DMS 273 treated with DMSO at 0.1 percent for 48 hours (cell line): ENCODE results near the gene ARGFX.
"Not testable (repeated sequence)": the region's sequence is repeated elsewhere in the genome, so short reads cannot be mapped to it uniquely, and the experiment has no call there.

Experiments
- DNase-seq: peaks from one replicate; lab custom pipeline; 2025; lab: John Stamatoyannopoulos, UW

Gene ARGFX

GRCh38 chr3:121567649-121568048 is at the start of gene ARGFX:
ARGFX (plus strand) TSS chr3:121567949; CDS start chr3:121570714, 2,765 bp downstream.
- DNase-seq: no peak

DNA sequence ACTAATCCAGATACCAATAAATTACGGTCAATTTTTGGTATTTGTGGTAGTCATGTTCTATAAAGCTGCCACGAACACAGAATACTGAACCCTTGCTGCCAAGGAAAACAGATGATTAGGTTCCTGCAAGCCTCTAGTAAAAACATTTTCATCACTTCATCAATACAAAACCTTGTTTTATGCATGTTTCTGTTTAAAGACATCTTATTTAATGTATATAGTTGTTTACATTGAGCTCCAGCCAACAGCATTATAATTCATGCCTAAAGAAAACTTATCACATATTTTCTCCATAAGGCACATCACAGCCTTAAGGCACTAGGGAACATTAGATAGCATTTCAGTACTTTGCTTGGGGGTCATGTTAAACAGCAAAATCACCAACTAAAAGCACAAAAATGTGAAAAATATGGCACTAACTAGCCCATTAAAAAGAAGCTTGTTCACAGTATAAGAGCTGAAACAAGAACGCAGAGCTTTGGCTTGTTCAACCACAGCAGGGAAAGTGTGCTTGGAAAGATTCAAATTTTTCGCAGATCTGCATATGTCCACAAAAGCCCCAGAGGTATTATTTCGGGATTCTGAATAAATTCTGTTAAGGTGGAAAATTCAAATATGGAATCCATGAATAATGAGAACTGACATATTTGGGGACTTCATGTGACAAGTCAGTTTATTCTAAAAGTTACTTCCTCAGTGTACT is 49.6 kb upstream of the ARGFX start:
- no peak for DNase-seq

DNA sequence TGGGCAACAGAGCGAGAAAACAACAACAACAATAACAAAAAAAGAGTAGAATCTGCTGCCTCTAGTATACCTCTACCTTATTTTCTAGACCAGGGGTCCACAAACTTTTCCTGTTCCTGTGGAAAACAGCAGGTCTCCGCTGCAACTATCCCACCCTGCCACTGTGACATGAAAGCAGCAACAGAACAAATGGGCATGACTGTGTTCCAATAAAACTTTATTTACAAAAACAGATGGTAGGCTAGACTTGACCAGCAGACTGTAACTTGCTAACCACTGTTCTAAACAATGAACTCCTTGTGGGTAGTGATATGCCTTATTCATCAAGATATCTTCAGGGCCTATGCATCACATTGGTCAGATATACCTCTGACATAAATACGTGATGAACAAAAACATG is 47.2 kb upstream of the ARGFX start:
- no peak for DNase-seq

DNA sequence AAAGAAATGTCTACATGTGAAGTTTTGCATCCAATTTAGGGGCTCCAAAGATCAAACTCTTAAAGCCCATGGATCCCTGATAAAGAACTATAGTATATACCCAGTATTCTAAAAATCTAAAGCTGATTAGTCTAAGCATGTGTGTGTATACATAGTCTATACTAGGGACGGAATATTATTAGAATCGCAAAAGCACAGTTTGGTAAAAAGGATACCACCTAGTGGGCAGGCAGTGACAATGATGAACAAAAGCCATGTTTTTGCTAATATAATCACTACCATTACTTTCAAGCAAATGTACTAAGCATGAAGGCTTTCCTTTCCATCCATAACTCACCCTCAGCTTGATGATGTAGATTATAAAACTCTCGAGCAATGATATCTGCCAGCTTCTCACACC is 38.4 kb upstream of the ARGFX start:
- DNase-seq: no peak

DNA sequence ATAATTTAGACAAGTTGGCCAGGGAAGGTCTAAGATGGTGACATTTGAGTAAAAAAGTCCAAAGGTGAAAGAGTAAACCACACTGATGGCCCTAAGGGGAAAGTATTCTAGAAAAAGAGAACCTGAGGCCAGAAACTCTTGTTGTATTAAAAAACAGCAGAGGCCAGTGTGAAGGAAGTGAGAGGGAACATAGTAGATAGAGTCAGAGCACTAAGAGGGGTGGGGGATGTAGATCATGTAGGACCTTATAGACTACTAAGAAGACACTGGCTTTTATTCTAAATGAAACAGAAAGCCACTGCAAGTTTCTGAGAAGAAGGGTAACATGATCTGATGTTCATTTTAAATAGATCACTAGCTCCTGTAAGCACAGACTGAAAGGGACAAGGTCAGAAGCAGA is 36.5 kb upstream of the ARGFX start:
- DNase-seq: no peak

DNA sequence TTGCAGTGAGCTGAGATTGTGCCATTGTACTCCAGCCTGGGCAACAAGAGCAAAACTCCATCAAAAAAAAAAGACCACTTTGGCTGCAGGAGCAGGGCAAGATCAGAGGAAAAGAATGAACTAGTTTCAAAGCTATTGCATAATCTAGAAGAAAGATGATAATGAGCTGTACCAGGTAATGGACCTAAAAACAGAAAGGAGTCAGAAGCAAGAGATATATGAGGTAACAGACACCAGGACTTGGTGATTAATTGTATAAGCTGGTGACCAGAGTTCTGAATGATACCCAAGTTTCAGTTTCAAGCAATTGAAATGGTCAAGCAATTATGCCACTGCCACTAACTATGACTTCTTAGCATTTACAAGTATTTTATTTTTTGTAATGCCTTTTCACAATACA is 24.8 kb upstream of the ARGFX start:
- no peak for DNase-seq

DNA sequence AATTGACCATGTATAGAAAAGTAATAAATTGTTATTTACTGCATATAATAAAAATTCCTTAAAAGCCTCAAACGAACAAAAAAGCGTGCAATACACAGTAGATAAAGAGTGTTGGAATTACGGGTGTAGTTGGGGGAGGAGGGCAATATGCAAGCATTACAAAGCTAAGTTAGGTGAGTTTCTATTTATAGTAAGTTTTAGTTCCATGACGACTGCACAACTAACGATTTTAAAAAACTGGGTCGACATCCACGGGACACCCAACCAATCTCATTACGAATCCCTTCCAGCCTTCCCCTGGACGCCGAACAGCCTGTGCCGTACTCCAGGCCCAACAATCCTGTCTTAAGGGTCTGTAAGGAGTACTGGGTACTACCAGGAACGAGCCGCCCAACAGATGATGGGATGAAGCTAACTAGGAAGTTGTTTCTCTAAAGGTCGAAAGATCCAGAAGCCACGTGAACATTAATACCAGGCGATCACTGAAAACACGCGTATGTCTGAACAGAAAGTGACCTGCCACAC is 22.6 kb upstream of the ARGFX start:
- DNase-seq: no peak

DNA sequence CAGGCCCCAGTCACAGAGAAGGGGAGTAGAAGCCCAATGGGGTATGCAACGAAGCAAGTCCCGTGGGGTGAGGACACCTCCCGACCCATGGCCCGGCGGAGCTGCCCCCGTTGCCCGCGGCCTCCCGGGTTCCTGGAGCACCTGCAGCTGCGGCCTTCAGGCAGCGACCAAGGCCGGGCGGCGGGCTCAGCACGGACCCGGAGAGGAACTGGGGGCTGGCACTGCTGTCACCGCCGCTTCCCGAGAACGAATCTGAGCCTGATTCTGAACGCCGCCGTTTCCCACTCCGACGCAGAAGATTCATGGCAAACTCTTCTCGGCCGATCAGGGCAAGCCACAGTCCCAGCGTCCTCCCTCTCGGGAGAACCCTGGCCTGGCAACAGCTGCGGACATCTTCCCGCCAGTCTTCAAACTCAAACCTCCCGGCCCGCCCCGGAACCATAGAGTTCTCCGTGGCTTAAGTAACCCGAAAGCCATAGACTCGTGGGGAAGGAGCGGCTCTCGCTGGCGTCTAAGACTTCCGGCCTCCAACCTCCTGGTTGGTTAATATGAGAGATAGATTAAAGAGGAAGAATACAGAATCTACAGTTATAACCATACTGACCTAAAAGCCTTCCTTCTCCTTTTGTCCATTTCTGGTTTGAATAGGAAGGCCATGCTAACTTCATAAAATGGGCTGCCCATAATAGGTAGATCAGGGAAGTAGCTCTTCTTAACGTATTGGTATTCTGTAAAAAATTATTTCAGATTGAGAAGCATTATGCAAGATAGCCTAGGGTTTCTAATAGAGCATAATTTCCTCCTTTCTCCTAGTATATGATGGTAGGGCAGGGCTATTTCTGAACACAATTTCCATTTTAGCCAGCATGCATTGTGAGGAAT is 21.9 kb upstream of the ARGFX start, which contains the start of gene POLQ:
TSS of gene POLQ (minus strand) at position 415 of the 882 bp plus-strand sequence. CDS start at position 304, 111 bp downstream.
- DNase-seq: peak; percentile 94

DNA sequence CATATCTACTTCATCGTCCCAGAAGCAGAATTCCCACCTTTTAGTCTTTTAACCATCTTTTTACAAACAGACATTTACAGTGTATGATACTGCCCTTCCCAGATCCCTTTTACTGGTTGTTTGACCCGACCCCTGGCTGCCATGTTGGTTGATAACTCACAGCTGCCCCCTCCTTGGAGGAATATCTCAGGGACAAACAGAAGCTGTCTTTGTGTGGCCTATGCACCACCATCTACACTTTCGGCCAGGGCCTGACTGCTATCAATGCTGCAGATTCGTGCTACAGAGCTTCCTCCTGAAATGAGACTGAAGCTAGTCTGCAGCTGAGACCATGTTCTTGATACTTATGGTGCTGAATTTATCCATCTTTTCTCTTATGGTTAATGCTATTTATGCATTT is 15.4 kb upstream of the ARGFX start:
- DNase-seq: no peak

DNA sequence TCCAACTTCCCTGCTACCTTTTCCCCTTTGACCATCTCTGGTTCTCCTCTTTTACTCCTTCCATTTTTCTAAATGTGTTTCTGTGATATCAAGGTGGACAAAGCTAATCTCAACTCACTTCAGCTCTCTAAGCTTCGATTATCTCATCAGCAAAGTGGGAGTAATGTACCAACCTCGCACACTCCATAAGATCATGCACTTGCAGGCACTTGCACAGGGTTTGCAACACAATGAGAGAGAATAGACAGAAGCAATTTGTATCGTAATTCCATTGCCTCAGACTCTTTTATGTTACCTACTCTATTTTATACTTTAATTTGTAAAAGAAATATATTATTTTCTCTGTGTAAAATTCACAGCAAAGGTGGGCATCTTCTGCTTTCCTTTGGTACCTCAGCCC is 15.0 kb upstream of the ARGFX start:
- DNase-seq: no peak

- DNase-seq: no peak
Measured at GRCh38 chr3:121557426-121557934, 10.3 kb upstream of the ARGFX start.

GRCh38 chr3:121562148-121562547 is 5.6 kb upstream of the ARGFX start:
- no peak for DNase-seq

- DNase-seq: no peak
Measured at GRCh38 chr3:121566773-121567172, 976 bp upstream of the ARGFX start.

GRCh38 chr3:121574449-121574848 is 6.7 kb downstream of the ARGFX start:
- no peak for DNase-seq

- no peak for DNase-seq
Measured at GRCh38 chr3:121581691-121582090, 13.9 kb downstream of the ARGFX start.

DNA sequence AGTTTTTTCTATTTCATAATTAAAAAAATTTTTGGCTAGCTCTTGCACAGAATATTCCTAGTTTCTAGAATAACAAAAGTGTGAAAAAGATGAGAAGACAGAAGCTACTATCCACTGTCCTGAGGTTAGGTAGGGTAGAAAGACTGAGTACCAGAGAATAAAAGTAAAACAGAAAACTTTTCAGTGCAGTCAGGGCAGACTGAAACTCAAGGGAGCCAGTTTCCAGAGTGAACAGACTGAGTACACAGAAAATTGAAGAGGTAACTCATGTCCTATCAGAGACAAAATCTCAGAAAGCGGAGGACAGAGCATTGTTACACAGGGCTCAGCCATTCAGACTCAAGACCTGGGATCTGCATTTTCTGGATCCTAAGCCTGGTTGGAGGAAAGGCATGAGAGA is 16.7 kb downstream of the ARGFX start:
- DNase-seq: no peak

GRCh38 chr3:121592856-121593702 is 25.3 kb downstream of the ARGFX start, which contains the start of gene FBXO40:
FBXO40 (plus strand) TSS chr3:121593379; CDS start chr3:121620576, 27,197 bp downstream.
- DNase-seq: no peak

GRCh38 chr3:121593806-121594205 is 26.1 kb downstream of the ARGFX start:
- not testable (repeated sequence) for DNase-seq

DNA sequence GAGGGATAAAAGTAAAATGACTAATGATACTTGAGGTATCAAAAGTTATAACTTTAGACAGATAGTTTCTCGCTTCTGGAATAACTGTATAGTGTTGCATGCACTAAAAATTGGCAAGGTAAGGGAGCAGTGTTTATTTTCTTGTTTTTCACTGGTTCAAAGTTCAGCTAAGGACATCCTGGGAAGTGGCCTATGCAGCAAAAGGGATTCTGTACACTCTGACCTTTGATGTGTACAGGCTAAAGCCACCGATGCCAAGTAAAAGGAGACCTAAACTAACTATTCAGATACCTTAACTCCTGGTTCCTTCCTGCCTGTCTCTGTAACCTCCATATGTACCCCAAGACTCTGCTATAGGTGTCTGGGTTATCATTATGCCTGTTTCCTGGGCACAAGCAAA is 27.1 kb downstream of the ARGFX start:
- no peak for DNase-seq

DNA sequence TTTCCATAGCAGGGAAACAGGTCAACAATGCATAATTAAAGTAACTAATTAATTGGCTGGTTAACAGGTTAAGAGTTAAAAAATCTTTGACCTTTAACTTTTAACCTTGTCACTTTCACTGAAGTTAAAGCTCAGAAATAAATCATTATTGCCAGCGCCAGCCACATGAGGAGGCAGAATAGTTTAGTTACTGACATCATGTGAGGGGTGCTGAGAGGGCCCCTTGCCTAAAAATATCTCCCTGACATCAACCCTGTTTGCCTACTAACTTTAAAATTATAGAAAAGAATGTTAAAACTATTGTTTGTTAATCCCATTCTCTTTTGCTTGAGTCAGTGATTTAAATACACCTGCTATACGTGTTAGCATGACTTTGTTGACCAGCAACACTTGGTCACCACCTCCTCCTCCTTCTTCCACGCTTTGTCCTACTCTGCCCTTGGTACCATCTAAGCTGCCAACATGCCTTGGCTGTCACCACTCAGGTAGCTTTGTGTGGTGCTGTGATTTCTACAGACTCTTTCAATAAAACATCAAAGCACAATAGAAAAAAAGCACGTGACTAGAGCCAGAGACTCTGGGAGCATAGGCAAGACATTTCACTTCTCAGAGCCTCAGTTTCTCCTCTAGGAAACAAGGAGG is 28.1 kb downstream of the ARGFX start:
- no peak for DNase-seq

- no peak for DNase-seq
Measured at GRCh38 chr3:121598564-121598963, 30.8 kb downstream of the ARGFX start.
